ENCODE results near the gene BUB1B.

DNA sequence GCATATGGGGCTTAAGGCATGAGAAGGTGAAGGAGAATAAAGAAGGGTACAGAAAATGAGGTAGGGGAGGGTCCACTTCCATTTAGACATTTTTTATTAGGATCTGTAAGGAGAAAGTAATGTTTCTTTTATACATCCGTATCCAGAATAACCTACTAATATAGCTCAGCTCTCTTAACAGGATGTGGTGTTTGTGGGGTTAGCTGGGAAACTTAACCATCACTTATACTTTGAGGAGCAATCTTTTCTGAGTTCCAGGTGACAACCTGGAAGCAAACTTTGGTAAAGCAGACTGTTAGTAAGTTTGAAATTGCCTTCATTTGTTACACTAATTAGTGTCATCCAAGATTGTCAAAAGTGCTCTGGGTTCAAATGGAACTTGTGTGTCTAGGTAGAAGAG is 36.6 kb downstream of the BUB1B start:
- TF ChIP-seq EP300 (IDR thresholded peaks at IDR 0.05; ENCODE audit: low read depth) (no peak), POLR2A (IDR thresholded peaks at IDR 0.05) (no peak)
- TF ChIP-seq, protein P1, sequence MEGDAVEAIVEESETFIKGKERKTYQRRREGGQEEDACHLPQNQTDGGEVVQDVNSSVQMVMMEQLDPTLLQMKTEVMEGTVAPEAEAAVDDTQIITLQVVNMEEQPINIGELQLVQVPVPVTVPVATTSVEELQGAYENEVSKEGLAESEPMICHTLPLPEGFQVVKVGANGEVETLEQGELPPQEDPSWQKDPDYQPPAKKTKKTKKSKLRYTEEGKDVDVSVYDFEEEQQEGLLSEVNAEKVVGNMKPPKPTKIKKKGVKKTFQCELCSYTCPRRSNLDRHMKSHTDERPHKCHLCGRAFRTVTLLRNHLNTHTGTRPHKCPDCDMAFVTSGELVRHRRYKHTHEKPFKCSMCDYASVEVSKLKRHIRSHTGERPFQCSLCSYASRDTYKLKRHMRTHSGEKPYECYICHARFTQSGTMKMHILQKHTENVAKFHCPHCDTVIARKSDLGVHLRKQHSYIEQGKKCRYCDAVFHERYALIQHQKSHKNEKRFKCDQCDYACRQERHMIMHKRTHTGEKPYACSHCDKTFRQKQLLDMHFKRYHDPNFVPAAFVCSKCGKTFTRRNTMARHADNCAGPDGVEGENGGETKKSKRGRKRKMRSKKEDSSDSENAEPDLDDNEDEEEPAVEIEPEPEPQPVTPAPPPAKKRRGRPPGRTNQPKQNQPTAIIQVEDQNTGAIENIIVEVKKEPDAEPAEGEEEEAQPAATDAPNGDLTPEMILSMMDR (IDR thresholded peaks at IDR 0.05) = no peak

All from transverse colon (tissue), 3 donors.